GM12878 (cell line): ENCODE results near the gene SCN7A. TPM values are rescaled to one million over a fixed set of nuclear protein-coding genes. Genes with fewer than 3 reads are reported as not detected.
"Not testable (repeated sequence)": the region's sequence is repeated elsewhere in the genome, so short reads cannot be mapped to it uniquely, and the experiment has no call there.

Experiments used
- ATAC-seq: fragments of 200-7000 bp; cut with Tn5 transposase; 3 replicates; pipeline ENCODE4 v1.9.1; 2020; ENCODE audit warnings: mild to moderate bottlenecking, moderate library complexity
- BruUV-seq: library from RNA; stranded (reverse); fragments of 400-500 nt; replicated peaks from 2 replicates; lab custom pipeline; 2021; lab: Mats Ljungman, UMichigan
- CTCF ChIA-PET: fragments of 300-600 bp; sonication (Branson Sonifier 250); formaldehyde crosslinking; extraction: SDS; loops from one replicate; lab custom pipeline; 2021; ENCODE audit warnings: inconsistent platforms; lab: Yijun Ruan, JAX
- POLR2A ChIA-PET: fragments of 350-600 bp; formaldehyde crosslinking; extraction: SDS; loops from one replicate; lab custom pipeline; 2021; ENCODE audit warnings: inconsistent platforms; lab: Charles Lee
- RAD21 ChIA-PET: fragments of 300-600 bp; sonication (Branson Sonifier 250); formaldehyde crosslinking; loops from one replicate; lab custom pipeline; 2023; ENCODE audit warnings: antibody characterized with exemption; ENCODE audit not compliant: unreplicated experiment; lab: Charles Lee
- SMC1A ChIA-PET: fragments of 300-600 bp; sonication (Branson Sonifier 250); formaldehyde crosslinking; loops from one replicate; lab custom pipeline; 2023; ENCODE audit not compliant: unreplicated experiment, uncharacterized antibody; lab: Charles Lee
- DNase-seq: peaks from one replicate; pipeline ENCODE4 v3.0.0-alpha.2; 2011; ENCODE audit warnings: low read depth, low spot score
- FAIRE-seq: peaks from 3 replicates; lab custom pipeline; 2011; peaks lifted over from hg19 to GRCh38; lab: Jason Lieb, UNC
- H2AFZ ChIP-seq: 2 replicates; pipeline ENCODE4 v1.6.0; 2011; ENCODE audit warnings: low read depth, low read length, control low read depth; ENCODE audit not compliant: control insufficient read depth
- H3K27ac ChIP-seq: 2 replicates; pipeline ENCODE4 v1.5.1; 2011; ENCODE audit warnings: control low read depth; ENCODE audit not compliant: control insufficient read depth, insufficient read depth
- H3K27me3 ChIP-seq, 2 experiments: replicated peaks in 1 of 2; 2 replicates each; pipeline versions ENCODE4 v1.6.0 to v1.6.1; 2011; ENCODE audit warnings: low read length in 1 of 2; ENCODE audit not compliant: control insufficient read depth in 2 of 2, insufficient read depth in 2 of 2
- H3K36me3 ChIP-seq, 2 experiments: 2 replicates each; pipeline ENCODE4 v1.5.1; 2011; ENCODE audit warnings: low read length in 1 of 2; ENCODE audit not compliant: control insufficient read depth in 2 of 2, insufficient read depth in 2 of 2
- H3K4me1 ChIP-seq: 2 replicates; pipeline ENCODE4 v1.6.1; 2011; ENCODE audit warnings: mild to moderate bottlenecking, low read length, moderate library complexity, mixed read lengths; ENCODE audit not compliant: control insufficient read depth, insufficient read depth
- H3K4me2 ChIP-seq: 2 replicates; pipeline ENCODE4 v1.6.0; 2011; ENCODE audit warnings: control low read depth; ENCODE audit not compliant: control insufficient read depth, insufficient read depth
- H3K4me3 ChIP-seq: fragments of 200-600 bp; sonication (generic); 2 replicates; pipeline ENCODE4 v1.5.1; 2016
- H3K79me2 ChIP-seq: 2 replicates; pipeline ENCODE4 v1.6.0; 2011; ENCODE audit warnings: low read length; ENCODE audit not compliant: control insufficient read depth, insufficient read depth
- H3K9ac ChIP-seq: 2 replicates; pipeline ENCODE4 v1.8.0; 2011; ENCODE audit warnings: low read length, control low read depth, mixed read lengths; ENCODE audit not compliant: control insufficient read depth, insufficient read depth
- H3K9me3 ChIP-seq: replicated peaks from 3 replicates; pipeline ENCODE4 v1.5.1; 2011; ENCODE audit warnings: mild to moderate bottlenecking, low read length; ENCODE audit not compliant: control insufficient read depth, insufficient read depth
- H4K20me1 ChIP-seq: 2 replicates; pipeline ENCODE4 v1.6.0; 2011; ENCODE audit not compliant: control insufficient read depth, insufficient read depth
- MLLT1 ChIP-seq: fragments of 450-650 bp; IDR thresholded peaks from 2 replicates; pipeline ENCODE4 v1.6.1; 2016; ENCODE audit warnings: mild to moderate bottlenecking
- NR2C1 ChIP-seq: fragments of 450-650 bp; IDR thresholded peaks from 2 replicates; pipeline ENCODE4 v1.6.1; 2017; ENCODE audit warnings: antibody characterized with exemption, mild to moderate bottlenecking, moderate library complexity
- NRF1 ChIP-seq: conservative IDR thresholded peaks from 2 replicates; pipeline ENCODE4 v1.6.1; 2011; ENCODE audit warnings: mild to moderate bottlenecking, low read depth, low read length, improper control_type of control experiment
- POLR2A ChIP-seq: IDR thresholded peaks from 2 replicates; pipeline ENCODE4 v1.6.1; 2011; ENCODE audit warnings: low read depth, mild to moderate bottlenecking, low read length
- TAF1 ChIP-seq: IDR thresholded peaks from 2 replicates; pipeline ENCODE4 v1.6.1; 2011; ENCODE audit warnings: mild to moderate bottlenecking, low read depth, low read length, borderline replicate concordance
- WGBS: methylation state at CpG from one replicate; pipeline ENCODE4 v1.1.6; 2016; ENCODE audit warnings: low lambda C conversion rate; ENCODE audit not compliant: insufficient replicate concordance, insufficient coverage; ENCODE audit errors: missing lambda C conversion rate; 5-methylcytosine and 5-hydroxymethylcytosine counted together
- in situ Hi-C: fragments of 300-500 bp; cut with MboI; formaldehyde crosslinking; loops from 9 replicates; pipeline ENCODE4 v1.14.3; 2018; ENCODE audit warnings: mixed read lengths
- intact Hi-C: fragments of 100-400 bp; cut with micrococcal nuclease; formaldehyde crosslinking; loops from one replicate; pipeline ENCODE4 v1.14.2; 2022; ENCODE audit not compliant: unreplicated experiment
- polyA plus RNA-seq, 11 experiments: library from polyadenylated mRNA; depleted of rRNA in 4 of 11; unstranded in 6 of 11; stranded (reverse) in 5 of 11; fragments of >200 nt; fragmentation: Nextera tagmentation in 4 of 11; fragmentation: Illumina TruSeq in 1 of 11; extraction: Ambion mirVana in 4 of 11; extraction: Trizol in 1 of 11; gene quantifications; 1 replicate in 1 of 11; 2 replicates in 10 of 11; pipeline versions ENCODE4 v1.2.1 to v1.2.3, GENCODE V29; 2011 to 2016; ENCODE audit warnings: inconsistent platforms in 2 of 11, missing spikeins in 2 of 11, low read depth in 1 of 11
- total RNA-seq, 4 experiments: library from RNA; depleted of rRNA in 3 of 4; stranded (reverse); fragments of >200 nt in 3 of 4; fragmentation: Illumina TruSeq in 1 of 4; extraction: Trizol in 1 of 4; gene quantifications; 2 replicates each; pipeline versions ENCODE4 v1.2.1 to v1.2.3, GENCODE V29; 2013 to 2021
- TF ChIP-seq, protein P1 (sequence below): IDR thresholded peaks from 2 replicates; pipeline ENCODE4 v1.6.1; 2011; ENCODE audit warnings: low read depth, mild to moderate bottlenecking, low read length, moderate library complexity, borderline replicate concordance; ENCODE audit errors: extremely low read depth

Gene SCN7A
- total and polyA plus RNA-seq, 10 of the 15 experiments (the other 5 are each of a cell fraction or from before 2014, with no cell fraction given) = 0.05 TPM; not detected in 9

- no peak for TF ChIP-seq MLLT1
Measured at GRCh38 chr2:166411473-166412230, 82.4 kb downstream of the SCN7A start (continued).

DNA sequence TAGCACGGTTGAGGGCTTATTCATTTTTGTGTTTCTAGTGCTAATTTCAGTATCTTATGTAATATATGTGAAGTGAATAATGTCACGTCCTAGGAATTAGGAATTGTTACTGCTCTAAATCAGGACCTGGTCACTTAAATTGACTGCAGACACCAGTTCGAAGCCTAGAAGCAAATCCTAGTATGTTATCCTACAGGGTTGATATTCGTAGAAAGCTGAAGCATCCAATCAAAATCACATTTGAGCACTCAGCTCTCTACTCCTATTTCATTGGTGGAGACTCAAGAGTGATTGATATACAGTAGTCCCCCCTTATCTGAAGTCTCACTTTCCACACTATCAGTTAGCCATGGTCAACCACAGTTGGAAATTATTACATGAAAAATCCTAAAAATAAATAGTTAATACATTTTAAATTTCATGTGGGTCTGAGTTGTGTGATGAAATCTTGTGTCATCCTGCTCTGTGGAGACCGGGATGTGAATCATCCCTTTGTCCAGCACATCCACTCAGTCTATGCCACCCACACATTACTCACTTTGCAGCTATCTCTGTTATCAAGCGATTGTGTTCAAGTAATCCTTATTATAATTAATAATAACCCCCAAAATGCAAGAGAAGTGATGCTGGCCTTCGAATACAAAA lies 83.1 kb downstream of the SCN7A start:
- H2AFZ ChIP-seq = no peak overlapping the region
- ATAC-seq (no peak), FAIRE-seq (no peak), DNase-seq (no peak)
- SMC1A ChIA-PET = no interaction called here
- H3K9me3 ChIP-seq = no peaks in the 10 kb centered on the region
- 6% methylated on average over 7 of the region's 7 CpGs for WGBS
- intact Hi-C loops = no loop called here
- H3K27me3 ChIP-seq = no peaks in the 10 kb centered on the region
- no peak overlapping the region for H3K4me2 ChIP-seq
- BruUV-seq = no TSS peak
- H3K79me2 ChIP-seq = no peaks in the 10 kb centered on the region
- in situ Hi-C loops = no loop called here
- no peaks in the 10 kb centered on the region for H3K36me3 ChIP-seq
- no peaks in the 10 kb centered on the region for H3K4me1 ChIP-seq
- H3K27ac ChIP-seq = no peak overlapping the region
- no peak overlapping the region for H3K4me3 ChIP-seq
- TF ChIP-seq NRF1 (no peak), NR2C1 (no peak), TAF1 (no peak), POLR2A (no peak)
- TF ChIP-seq, protein P1, sequence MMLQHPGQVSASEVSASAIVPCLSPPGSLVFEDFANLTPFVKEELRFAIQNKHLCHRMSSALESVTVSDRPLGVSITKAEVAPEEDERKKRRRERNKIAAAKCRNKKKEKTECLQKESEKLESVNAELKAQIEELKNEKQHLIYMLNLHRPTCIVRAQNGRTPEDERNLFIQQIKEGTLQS = no peak
- CTCF ChIA-PET = no interaction called here
- RAD21 ChIA-PET = no interaction called here
- POLR2A ChIA-PET = no interaction called here
- H4K20me1 ChIP-seq = no peaks in the 10 kb centered on the region
- H3K9ac ChIP-seq = no peak overlapping the region

GRCh38 chr2:166407746-166408145 lies 86.3 kb downstream of the SCN7A start:
- H3K4me2 ChIP-seq, H3K27me3 ChIP-seq, DNase-seq, H3K27ac ChIP-seq, SMC1A ChIA-PET, H3K79me2 ChIP-seq, H3K36me3 ChIP-seq, H4K20me1 ChIP-seq, H3K9ac ChIP-seq, POLR2A ChIA-PET, H3K4me3 ChIP-seq, H2AFZ ChIP-seq, H3K9me3 ChIP-seq, FAIRE-seq, intact Hi-C loops, H3K4me1 ChIP-seq, in situ Hi-C loops, BruUV-seq, ATAC-seq, RAD21 ChIA-PET, CTCF ChIA-PET: not testable (repeated sequence)
- WGBS = 0% methylated on average over 2 of the region's 2 CpGs
